Ovary (tissue), 9 donors: ENCODE results near the gene PARN. TPM values are rescaled to one million over a fixed set of nuclear protein-coding genes. Genes with fewer than 3 reads are reported as not detected.

ENCODE experiments used
- DNase-seq, 5 donors: peaks; one replicate each; pipeline ENCODE4 v3.0.0-alpha.2; 2019 to 2020
- H3K27ac ChIP-seq, 2 donors: fragments of 200-600 bp; one replicate each; pipeline versions ENCODE4 v1.5.1 to v1.8.0; 2019 to 2022
- H3K27me3 ChIP-seq: fragments of 200-600 bp; one replicate; pipeline ENCODE4 v1.8.0; 2022
- H3K36me3 ChIP-seq: fragments of 200-600 bp; sonication (generic); one replicate; pipeline ENCODE4 v1.5.1; 2019
- H3K4me1 ChIP-seq: one replicate; pipeline ENCODE4 v1.8.1; 2013; ENCODE audit warnings: mild to moderate bottlenecking, moderate library complexity; ENCODE audit not compliant: insufficient read depth
- H3K4me3 ChIP-seq: fragments of 200-600 bp; sonication (generic); one replicate; pipeline ENCODE4 v1.5.1; 2017
- H3K9me3 ChIP-seq, 2 donors: fragments of 200-600 bp in 1 of 2; sonication (generic) in 1 of 2; one replicate each; pipeline versions ENCODE4 v1.5.1 to v1.8.1; 2013 to 2019; ENCODE audit warnings: mild to moderate bottlenecking in 1 of 2, moderate library complexity in 1 of 2
- CTCF ChIP-seq, 3 donors: fragments of 450-650 bp in 2 of 3; fragments of 200-600 bp in 1 of 3; IDR thresholded peaks; one replicate each; pipeline versions ENCODE4 v1.5.1 to v1.8.0; 2016 to 2022; ENCODE audit warnings: antibody characterized with exemption in 3 of 3, mild to moderate bottlenecking in 1 of 3
- EP300 ChIP-seq: sonication (generic); formaldehyde crosslinking; IDR thresholded peaks from one replicate; pipeline ENCODE4 v1.6.1; 2017; ENCODE audit warnings: antibody characterized with exemption
- POLR2A ChIP-seq: fragments of 450-650 bp; IDR thresholded peaks from one replicate; pipeline ENCODE4 v1.6.1; 2017; ENCODE audit warnings: antibody characterized with exemption, mild to moderate bottlenecking, moderate library complexity
- WGBS, 3 donors: extraction: QIAGEN DNeasy Blood & Tissue Kit in 1 of 3; methylation state at CpG; one replicate each; pipeline versions ENCODE4 v1.1.5 to v1.1.7; 2013 to 2017; 5-methylcytosine and 5-hydroxymethylcytosine counted together
- intact Hi-C, 4 donors: fragments of 100-400 bp; cut with DNase I; formaldehyde crosslinking; loops; one replicate each; pipeline versions ENCODE4 v1.11.0 to v1.15.1; 2022 to 2023
- polyA plus RNA-seq, 2 donors: library from polyadenylated mRNA; stranded (reverse); fragments of 200-250 nt in 1 of 2; fragments of 350-450 nt in 1 of 2; fragmentation: Illumina TruSeq in 1 of 2; extraction: RNeasy Lipid Tissue Mini Kit (QIAGEN cat#74804) in 1 of 2; gene quantifications; one replicate each; pipeline ENCODE4 v1.2.3, GENCODE V29; 2013 to 2014
- total RNA-seq, 7 donors: library from RNA; depleted of rRNA in 2 of 7; stranded (reverse); fragments of >200 nt in 2 of 7; fragmentation: NEBNext Ultra II Directional in 3 of 7; extraction: Animal tissue kit (Norgen Biotek cat#: 25700) in 3 of 7; gene quantifications; one replicate each; pipeline versions ENCODE4 v1.1.0 to v1.2.4, GENCODE V29; 2016 to 2023
- donor health status: DM: no; HTN: no; CAD: no; lungs with moderate emphysema.
- donor health status: DM: no; HTN: no; CAD: no.
- donor health status: Bipolar disorder and iron deficiency.
- donor health status: DM: yes; HTN: yes; CAD: no.
- donor health status: DM: no; HTN: no; CAD: no.
- donor health status: DM: yes; HTN: yes; CAD: no.

PARN gene
- total and polyA plus RNA-seq, 9 donors: 19.5 to 42.0 (median 29.0) TPM

- H3K4me3 ChIP-seq: no peak overlapping the region
- H3K27me3 ChIP-seq: no peaks in the 10 kb centered on the region
- WGBS, 3 donors: 88 to 90% (median 88%) methylated on average over 3 of the region's 3 CpGs
- H3K36me3 ChIP-seq: no peaks in the 10 kb centered on the region
- TF ChIP-seq CTCF (IDR thresholded peaks at IDR 0.05) (no peak), EP300 (no peak), POLR2A (no peak)
- no peaks in the 10 kb centered on the region for H3K9me3 ChIP-seq
- no peak overlapping the region for H3K27ac ChIP-seq
- no peaks in the 10 kb centered on the region for H3K4me1 ChIP-seq
- intact Hi-C loops: no loop called here
- no peak for DNase-seq
Observed at GRCh38 chr16:14676633-14677032, 46.6 kb upstream of the PARN start.

- Histone ChIP-seq H3K4me3 (no peak overlapping the region), H3K4me1 (no peaks in the 10 kb centered on the region), H3K27ac (no peak overlapping the region), H3K9me3 (no peaks in the 10 kb centered on the region), H3K36me3 (no peaks in the 10 kb centered on the region), H3K27me3 (no peaks in the 10 kb centered on the region)
- intact Hi-C loops: no loop called here
- DNase-seq: no peak
- TF ChIP-seq CTCF (IDR thresholded peaks at IDR 0.05) (no peak), EP300 (no peak), POLR2A (no peak)
- 42 to 61% (median 44%) methylated on average over 7 of the region's 7 CpGs for WGBS, 3 donors
Observed at GRCh38 chr16:14672403-14672971, 42.4 kb upstream of the PARN start.

- Histone ChIP-seq H3K4me1 (no peaks in the 10 kb centered on the region), H3K4me3 (no peak overlapping the region), H3K36me3 (no peaks in the 10 kb centered on the region), H3K27me3 (no peaks in the 10 kb centered on the region), H3K27ac (no peak overlapping the region), H3K9me3 (no peaks in the 10 kb centered on the region)
- 83 to 93% (median 87%) methylated on average over 4 of the region's 4 CpGs for WGBS, 3 donors
- TF ChIP-seq CTCF (IDR thresholded peaks at IDR 0.05) (no peak), POLR2A (no peak), EP300 (no peak)
- DNase-seq: peak in 4 of 5 donors; percentile 10 to 38 (median 26)
- intact Hi-C loops: no loop called here
Observed at GRCh38 chr16:14669776-14670175, 39.7 kb upstream of the PARN start.

- H3K27ac ChIP-seq: no peak overlapping the region
- intact Hi-C loops: no loop called here
- 60 to 66% (median 61%) methylated on average over 7 of the region's 7 CpGs for WGBS, 3 donors
- H3K27me3 ChIP-seq: no peaks in the 10 kb centered on the region
- H3K4me1 ChIP-seq: no peaks in the 10 kb centered on the region
- no peaks in the 10 kb centered on the region for H3K36me3 ChIP-seq
- TF ChIP-seq EP300: no peak
- H3K4me3 ChIP-seq: no peak overlapping the region
- no peaks in the 10 kb centered on the region for H3K9me3 ChIP-seq
- DNase-seq: no peak
Observed at GRCh38 chr16:14668556-14669223, 38.6 kb upstream of the PARN start.
